Activated T-cell treated with anti-CD3 and anti-CD28 coated beads for 24 hours (primary cell): ENCODE data around the gene WDTC1.
"Not testable (repeated sequence)": the region's sequence is repeated elsewhere in the genome, so short reads cannot be mapped to it uniquely, and the experiment has no call there.

Experiments
- DNase-seq: peaks from one replicate; pipeline ENCODE4 v3.0.0-alpha.2; 2020; ENCODE audit warnings: low read depth

WDTC1 gene

GRCh38 chr1:27246194-27246593 lies 11.8 kb downstream of the WDTC1 start:
- DNase-seq = no peak

- DNase-seq = no peak
Observed at GRCh38 chr1:27253596-27253995, 19.2 kb downstream of the WDTC1 start.

- DNase-seq = no peak
Observed at GRCh38 chr1:27255136-27255535, 20.7 kb downstream of the WDTC1 start.

- DNase-seq = no peak
Observed at GRCh38 chr1:27257155-27257554, 22.7 kb downstream of the WDTC1 start.

GRCh38 chr1:27258598-27258997 lies 24.2 kb downstream of the WDTC1 start:
- no peak for DNase-seq

GRCh38 chr1:27267153-27267552 lies 32.7 kb downstream of the WDTC1 start:
- DNase-seq = no peak

- DNase-seq = no peak
Observed at GRCh38 chr1:27269276-27269675, 34.8 kb downstream of the WDTC1 start.

GRCh38 chr1:27274204-27274603 lies 39.8 kb downstream of the WDTC1 start:
- no peak for DNase-seq

GRCh38 chr1:27275696-27276095 lies 41.3 kb downstream of the WDTC1 start:
- DNase-seq = no peak

GRCh38 chr1:27284425-27285273 lies 50.2 kb downstream of the WDTC1 start:
- DNase-seq = peak; percentile 80

- no peak for DNase-seq
Observed at GRCh38 chr1:27285274-27285660, 50.8 kb downstream of the WDTC1 start.

GRCh38 chr1:27285821-27286220 lies 51.4 kb downstream of the WDTC1 start:
- DNase-seq = not testable (repeated sequence)

- DNase-seq = not testable (repeated sequence)
Observed at GRCh38 chr1:27289125-27289524, 54.7 kb downstream of the WDTC1 start.

GRCh38 chr1:27290581-27290980 lies 56.1 kb downstream of the WDTC1 start:
- no peak for DNase-seq

GRCh38 chr1:27292106-27292505 lies 57.7 kb downstream of the WDTC1 start:
- DNase-seq = no peak

- DNase-seq = no peak
Observed at GRCh38 chr1:27293915-27294314, 59.5 kb downstream of the WDTC1 start.

- peak; percentile 47 for DNase-seq
Observed at GRCh38 chr1:27296773-27297291, 62.4 kb downstream of the WDTC1 start.

- DNase-seq = no peak
Observed at GRCh38 chr1:27297903-27298302, 63.5 kb downstream of the WDTC1 start.

GRCh38 chr1:27298632-27299384 lies 64.4 kb downstream of the WDTC1 start:
- no peak for DNase-seq

- no peak for DNase-seq
Observed at GRCh38 chr1:27299385-27300271, 65.2 kb downstream of the WDTC1 start.

- DNase-seq = peak; percentile 72
Observed at GRCh38 chr1:27300341-27301051, 66.1 kb downstream of the WDTC1 start.
